Dendritic cell treated with granulocyte-macrophage colony-stimulating factor and Interleukin-4, amounts not matched to agents 40 ng/mL and 50 ng/mL, for 4 days (primary cell): Measurements from ENCODE around the gene LRBA.
"Not testable (repeated sequence)": the region's sequence is repeated elsewhere in the genome, so short reads cannot be mapped to it uniquely, and the experiment has no call there.

Source experiments
- H3K27ac Mint-ChIP-seq: one replicate; pipeline ENCODE4 v1.8.0; 2022; ENCODE audit warnings: mild to moderate bottlenecking, mixed read lengths
- H3K27me3 Mint-ChIP-seq: one replicate; pipeline ENCODE4 v1.8.0; 2022; ENCODE audit warnings: mild to moderate bottlenecking, mixed read lengths
- H3K36me3 Mint-ChIP-seq: one replicate; pipeline ENCODE4 v1.8.0; 2022; ENCODE audit warnings: low read depth, mixed read lengths
- H3K4me1 Mint-ChIP-seq: one replicate; pipeline ENCODE4 v1.8.0; 2022; ENCODE audit warnings: low read depth, mixed read lengths
- H3K4me3 Mint-ChIP-seq: one replicate; pipeline ENCODE4 v1.8.0; 2022; ENCODE audit warnings: mild to moderate bottlenecking, moderate library complexity, mixed read lengths
- H3K9me3 Mint-ChIP-seq: one replicate; pipeline ENCODE4 v1.8.0; 2022; ENCODE audit warnings: mixed read lengths
- intact Hi-C: fragments of 100-400 bp; cut with micrococcal nuclease; formaldehyde crosslinking; loops from one replicate; pipeline ENCODE4 v1.15.0; 2022

The LRBA gene

DNA sequence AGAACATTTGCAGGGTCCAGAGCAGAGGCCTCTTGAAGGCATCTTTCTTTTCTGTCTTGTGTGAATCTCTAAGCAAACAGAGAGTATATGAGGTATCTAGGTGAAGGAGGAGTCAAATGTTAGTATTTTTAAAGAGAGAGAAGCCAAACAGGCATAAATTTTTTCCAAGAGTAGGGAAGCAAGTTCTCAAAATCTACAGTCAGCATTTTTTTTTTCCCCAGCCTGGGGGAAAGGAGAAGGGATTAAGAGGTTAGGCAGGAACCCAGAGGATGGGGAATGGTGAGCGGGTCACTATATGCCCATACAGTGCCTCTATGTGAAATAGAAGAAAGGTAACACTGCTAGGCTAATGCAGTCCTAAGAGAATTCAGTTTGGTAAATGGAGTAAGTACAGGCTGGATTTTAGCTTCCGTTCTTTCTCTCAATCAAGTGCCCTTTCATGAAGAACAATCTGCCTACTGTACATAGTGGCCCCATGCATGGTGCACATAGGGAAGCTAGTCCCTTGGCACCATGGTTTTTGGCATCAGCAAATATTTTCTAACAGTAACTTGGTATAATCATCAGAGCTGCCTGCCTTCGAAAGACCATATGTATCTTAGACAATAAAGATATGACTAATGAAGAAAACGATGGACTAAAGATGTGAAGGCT lies 596.2 kb downstream of the LRBA start:
- H3K4me3 Mint-ChIP-seq: no peak overlapping the region
- H3K36me3 Mint-ChIP-seq: no peaks in the 10 kb centered on the region
- H3K4me1 Mint-ChIP-seq: no peaks in the 10 kb centered on the region
- H3K27ac Mint-ChIP-seq: no peak overlapping the region
- intact Hi-C loops: no loop called here
- H3K27me3 Mint-ChIP-seq: no peaks in the 10 kb centered on the region
- no peaks in the 10 kb centered on the region for H3K9me3 Mint-ChIP-seq

DNA sequence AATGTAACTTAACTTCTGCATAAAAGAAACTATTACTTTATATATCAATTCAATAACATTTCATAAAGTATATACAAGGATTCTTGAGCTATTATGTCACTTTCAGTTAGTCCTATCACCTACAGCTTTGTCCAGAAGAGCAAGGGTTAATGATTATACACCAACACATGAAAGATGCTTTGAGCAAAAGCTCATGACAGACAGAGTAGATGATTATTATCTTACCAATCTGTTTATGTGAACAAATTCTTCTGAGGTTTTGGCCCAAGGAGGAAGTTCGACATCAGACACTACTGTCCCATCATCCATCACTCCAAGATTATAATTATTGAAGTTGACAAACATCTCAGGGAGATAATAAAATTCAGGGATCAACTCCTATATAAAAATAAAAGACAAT lies 599.9 kb downstream of the LRBA start:
- H3K27ac Mint-ChIP-seq: no peak overlapping the region
- no peak overlapping the region for H3K4me3 Mint-ChIP-seq
- no peaks in the 10 kb centered on the region for H3K27me3 Mint-ChIP-seq
- no peaks in the 10 kb centered on the region for H3K4me1 Mint-ChIP-seq
- H3K36me3 Mint-ChIP-seq: no peaks in the 10 kb centered on the region
- intact Hi-C loops: no loop called here
- no peaks in the 10 kb centered on the region for H3K9me3 Mint-ChIP-seq

DNA sequence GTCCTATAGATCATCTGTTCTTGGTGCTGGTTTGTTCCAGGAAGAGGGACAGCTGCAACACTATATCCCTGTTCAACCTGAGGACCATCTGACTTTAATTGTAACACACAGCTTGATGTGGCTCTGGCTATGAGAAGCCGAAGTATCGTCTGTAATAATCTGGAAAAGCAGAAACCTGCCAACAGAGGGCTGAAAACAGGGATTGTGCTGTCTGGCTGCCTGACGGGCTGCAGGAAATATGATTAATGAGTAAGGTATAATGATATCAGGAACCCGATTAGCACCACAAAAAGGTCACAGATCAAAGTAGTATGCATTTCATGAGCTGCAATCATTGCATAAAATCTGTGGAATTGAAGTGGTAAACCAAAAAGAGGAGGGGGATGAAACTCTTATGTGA lies 603.6 kb downstream of the LRBA start:
- no peaks in the 10 kb centered on the region for H3K9me3 Mint-ChIP-seq
- intact Hi-C loops: no loop called here
- no peak overlapping the region for H3K4me3 Mint-ChIP-seq
- H3K36me3 Mint-ChIP-seq: no peaks in the 10 kb centered on the region
- H3K27ac Mint-ChIP-seq: no peak overlapping the region
- H3K4me1 Mint-ChIP-seq: no peaks in the 10 kb centered on the region
- H3K27me3 Mint-ChIP-seq: no peaks in the 10 kb centered on the region

DNA sequence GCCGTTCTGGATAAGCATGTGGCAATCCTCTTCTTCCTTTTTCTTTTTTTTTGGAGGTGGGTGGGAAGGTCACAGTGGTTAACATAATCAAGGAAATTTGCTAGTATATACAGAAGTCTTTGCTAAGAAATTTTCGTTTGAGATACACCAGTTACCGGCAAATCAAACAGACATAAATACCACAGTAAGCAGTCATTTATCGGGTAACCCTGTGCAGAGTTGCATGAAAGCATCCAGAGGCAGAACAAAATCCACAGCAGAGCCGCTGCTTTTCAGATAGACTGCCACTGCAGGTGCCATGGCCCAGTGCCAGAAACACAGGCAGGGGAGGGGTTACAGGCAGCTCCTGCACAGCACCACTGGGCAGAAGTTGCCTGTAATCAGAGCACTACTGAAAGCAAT lies 612.2 kb downstream of the LRBA start:
- Mint-ChIP-seq H3K4me1 (peaks cover 10% of the 10 kb centered on the region), H3K27me3 (no peaks in the 10 kb centered on the region), H3K9me3 (no peaks in the 10 kb centered on the region), H3K36me3 (no peaks in the 10 kb centered on the region), H3K27ac (no peak overlapping the region), H3K4me3 (no peak overlapping the region)
- intact Hi-C loops: no loop called here

DNA sequence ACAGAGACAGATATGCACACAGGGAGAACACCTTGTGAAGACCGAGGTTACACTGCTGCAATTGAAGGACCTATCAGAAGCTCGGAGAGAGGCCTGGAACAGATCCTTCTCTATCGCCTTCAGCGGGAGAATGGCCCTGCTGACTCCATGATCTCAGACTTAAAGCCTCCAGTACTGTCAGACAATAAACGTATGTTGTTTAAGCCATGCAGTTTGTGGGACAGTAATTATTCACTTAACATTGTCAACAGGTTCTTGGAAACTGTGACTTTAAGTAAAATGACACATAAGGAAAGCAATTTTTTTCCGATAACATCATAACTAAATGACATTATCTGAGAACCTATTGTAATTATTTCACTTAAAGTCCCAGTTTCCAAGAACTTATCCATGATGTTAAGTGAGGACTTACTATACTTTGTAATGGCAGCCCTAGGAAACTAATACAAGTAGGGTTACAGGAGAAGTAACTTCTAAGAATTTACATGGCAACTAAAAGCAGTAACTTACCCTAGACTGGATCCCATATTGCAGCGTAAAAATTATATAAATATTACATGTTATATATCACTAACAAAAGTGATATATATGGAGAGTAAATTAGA lies 613.9 kb downstream of the LRBA start:
- Mint-ChIP-seq H3K36me3 (no peaks in the 10 kb centered on the region), H3K4me3 (no peak overlapping the region), H3K27me3 (no peaks in the 10 kb centered on the region), H3K27ac (no peak overlapping the region), H3K9me3 (no peaks in the 10 kb centered on the region), H3K4me1 (peaks cover 10% of the 10 kb centered on the region)
- intact Hi-C loops: no loop called here

DNA sequence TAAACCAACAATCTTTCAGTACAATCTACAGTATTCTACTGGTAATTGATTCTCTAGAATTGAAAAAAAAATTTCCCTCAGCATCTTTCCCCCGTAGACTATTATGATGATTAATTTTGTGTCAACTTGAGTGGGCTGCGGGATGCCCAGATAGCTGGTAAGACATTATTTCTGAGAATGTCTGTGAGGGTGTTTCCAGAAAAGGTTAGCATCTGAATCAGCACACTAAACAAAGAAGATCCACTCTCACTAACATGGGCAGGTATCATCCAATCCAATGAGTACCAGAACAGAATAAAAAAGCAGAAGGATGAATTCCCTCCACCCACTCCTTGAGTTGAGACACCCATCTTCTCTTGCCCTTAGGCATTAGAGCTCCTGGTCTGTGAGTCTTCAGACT lies 619.2 kb downstream of the LRBA start:
- Mint-ChIP-seq H3K4me1 (no peaks in the 10 kb centered on the region), H3K36me3 (no peaks in the 10 kb centered on the region), H3K9me3 (peaks cover 10% of the 10 kb centered on the region), H3K4me3 (no peak overlapping the region), H3K27ac (no peak overlapping the region), H3K27me3 (no peaks in the 10 kb centered on the region)
- intact Hi-C loops: no loop called here

DNA sequence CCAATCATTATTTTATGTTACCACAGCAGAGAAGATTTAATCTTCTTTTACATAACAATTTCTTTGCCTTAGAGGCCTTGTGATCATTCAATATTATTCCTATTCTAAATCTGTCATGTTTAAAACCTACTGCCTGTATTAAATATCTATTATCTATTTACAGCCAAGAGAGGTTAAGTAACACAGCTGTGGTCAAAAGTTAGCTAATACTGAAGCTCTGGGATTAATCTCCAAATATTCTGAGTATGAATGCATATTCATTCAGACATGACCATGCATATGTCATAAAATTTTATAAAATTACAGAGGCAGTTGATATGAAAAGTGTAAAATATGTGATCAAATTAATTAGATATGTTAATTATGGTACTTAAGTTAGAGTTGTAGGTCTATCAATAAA lies 621.0 kb downstream of the LRBA start:
- H3K27ac Mint-ChIP-seq: no peak overlapping the region
- intact Hi-C loops: no loop called here

DNA sequence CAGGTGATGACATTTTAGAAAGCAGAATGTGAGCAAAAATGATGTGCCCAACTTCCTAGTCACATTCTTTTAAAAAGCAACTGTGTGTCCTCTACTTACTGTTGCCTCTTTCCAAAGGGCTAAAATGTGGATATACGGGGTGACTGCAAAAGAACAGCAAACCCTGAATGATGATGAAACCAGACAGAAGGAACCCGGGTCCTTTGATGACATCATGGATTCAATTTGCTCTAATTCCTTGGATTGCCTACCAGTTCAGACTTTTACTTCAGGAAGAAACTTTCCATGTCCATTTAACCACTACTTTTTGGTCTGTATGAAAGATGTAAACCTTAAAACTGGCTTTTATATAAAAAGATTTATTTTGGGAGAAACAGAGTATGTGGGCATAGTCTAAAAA lies 624.0 kb downstream of the LRBA start:
- no peak overlapping the region for H3K27ac Mint-ChIP-seq
- H3K27me3 Mint-ChIP-seq: no peaks in the 10 kb centered on the region
- H3K4me1 Mint-ChIP-seq: peaks cover 11% of the 10 kb centered on the region
- intact Hi-C loops: no loop called here
- peaks cover 10% of the 10 kb centered on the region for H3K9me3 Mint-ChIP-seq
- no peaks in the 10 kb centered on the region for H3K36me3 Mint-ChIP-seq
- H3K4me3 Mint-ChIP-seq: no peak overlapping the region

More for the DNA sequence above, 621.0 kb downstream of the LRBA start:
- Mint-ChIP-seq H3K4me1 (no peaks in the 10 kb centered on the region), H3K27me3 (no peaks in the 10 kb centered on the region), H3K36me3 (no peaks in the 10 kb centered on the region), H3K9me3 (peaks cover 10% of the 10 kb centered on the region), H3K4me3 (no peak overlapping the region)

DNA sequence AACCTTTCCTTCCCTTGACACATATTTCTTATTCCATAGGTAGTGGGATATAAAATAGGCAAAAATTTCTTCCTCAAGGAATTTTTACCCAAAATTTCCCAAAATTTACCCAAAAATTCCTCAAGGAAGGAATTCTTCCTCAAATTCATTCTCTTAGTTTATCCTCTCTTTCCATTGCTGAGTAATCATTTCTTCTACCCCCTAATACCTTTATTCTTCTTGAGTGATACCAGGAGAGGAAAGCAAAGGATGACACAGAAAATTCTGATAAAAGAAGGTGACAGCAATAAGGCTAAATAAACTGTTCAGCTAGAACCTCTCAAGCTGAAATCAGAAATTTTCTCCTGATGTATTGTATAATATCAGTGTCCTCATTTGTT lies 624.6 kb downstream of the LRBA start:
- H3K36me3 Mint-ChIP-seq: no peaks in the 10 kb centered on the region

DNA sequence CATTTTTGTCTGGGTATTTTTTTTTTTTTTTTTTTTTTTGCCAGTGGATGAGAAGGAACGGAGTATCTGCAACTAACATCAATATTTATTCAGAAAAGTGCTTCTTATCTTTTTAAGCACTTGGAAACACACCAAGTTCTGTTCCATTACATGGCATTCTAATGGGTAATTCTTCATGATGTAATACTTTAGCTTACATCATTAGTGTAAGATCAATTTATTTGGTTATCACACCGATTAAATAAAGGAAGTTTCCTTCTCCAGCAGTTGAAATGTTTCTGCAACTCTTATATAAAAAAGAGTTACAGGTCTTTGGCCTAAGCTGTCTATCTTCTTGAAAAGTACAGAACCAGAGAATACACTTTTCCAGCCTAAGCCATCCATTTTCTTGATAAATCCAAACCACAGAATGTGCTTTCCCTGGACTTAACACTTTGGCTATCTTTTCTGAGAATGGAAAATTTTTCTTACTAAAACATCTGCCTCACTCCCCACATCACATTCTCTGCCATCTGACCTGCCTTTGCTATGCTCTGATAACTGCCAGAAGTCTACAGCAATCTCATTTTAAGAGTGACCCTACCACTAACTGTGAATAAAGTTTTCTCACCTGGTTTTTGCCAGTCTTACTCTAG lies 625.1 kb downstream of the LRBA start:
- Mint-ChIP-seq H3K36me3 (no peaks in the 10 kb centered on the region), H3K4me3 (no peak overlapping the region), H3K4me1 (peaks cover 11% of the 10 kb centered on the region), H3K27ac (no peak overlapping the region), H3K9me3 (peaks cover 10% of the 10 kb centered on the region), H3K27me3 (no peaks in the 10 kb centered on the region)
- intact Hi-C loops: no loop called here

More for the DNA sequence above, 624.6 kb downstream of the LRBA start:
- Mint-ChIP-seq H3K27ac (no peak overlapping the region), H3K4me3 (no peak overlapping the region), H3K27me3 (no peaks in the 10 kb centered on the region), H3K4me1 (peaks cover 11% of the 10 kb centered on the region), H3K9me3 (peaks cover 10% of the 10 kb centered on the region)
- intact Hi-C loops: no loop called here

DNA sequence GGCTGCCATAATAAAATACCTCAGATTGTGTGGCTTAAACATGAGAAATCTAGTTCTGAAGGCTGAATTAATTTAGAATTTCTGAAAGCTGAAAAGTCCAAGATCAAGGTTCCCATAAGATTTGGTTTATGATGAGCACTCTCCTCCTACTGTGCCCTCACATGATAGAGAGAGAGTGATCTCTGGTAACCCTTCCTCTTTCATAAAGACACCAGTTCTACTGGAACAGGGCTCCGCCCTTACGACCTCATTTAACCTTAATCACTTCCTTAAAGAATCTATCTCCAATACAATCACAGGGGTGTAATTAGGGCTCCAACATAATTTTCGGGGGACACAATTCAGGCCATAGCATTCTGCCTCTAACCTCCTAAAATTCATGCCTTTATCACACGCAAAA lies 627.1 kb downstream of the LRBA start:
- Mint-ChIP-seq H3K4me1 (peaks cover 11% of the 10 kb centered on the region), H3K27ac (no peak overlapping the region), H3K36me3 (no peaks in the 10 kb centered on the region), H3K4me3 (no peak overlapping the region), H3K9me3 (peaks cover 9% of the 10 kb centered on the region), H3K27me3 (no peaks in the 10 kb centered on the region)
- intact Hi-C loops: no loop called here

DNA sequence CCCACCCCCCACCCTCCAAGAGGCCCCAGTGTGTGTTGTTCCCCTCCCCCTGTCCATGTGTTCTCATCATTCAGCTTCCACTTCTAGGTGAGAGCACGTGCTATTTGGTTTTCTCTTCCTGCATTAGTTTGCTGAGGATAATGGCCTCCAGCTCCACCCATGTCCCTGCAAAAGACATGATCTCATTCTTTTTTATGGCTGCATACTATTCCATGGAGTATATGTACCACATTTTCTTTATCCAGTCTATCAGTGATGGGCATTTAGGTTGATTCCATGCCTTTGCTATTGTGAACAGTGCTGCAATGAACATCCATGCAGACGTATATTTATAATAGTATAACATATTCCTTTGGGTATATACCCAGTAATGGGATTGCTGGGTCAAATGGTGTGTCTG lies 628.7 kb downstream of the LRBA start:
- H3K27me3 Mint-ChIP-seq, H3K4me3 Mint-ChIP-seq, H3K9me3 Mint-ChIP-seq, intact Hi-C loops, H3K36me3 Mint-ChIP-seq, H3K27ac Mint-ChIP-seq: not testable (repeated sequence)
- H3K4me1 Mint-ChIP-seq: peaks cover 11% of the 10 kb centered on the region

DNA sequence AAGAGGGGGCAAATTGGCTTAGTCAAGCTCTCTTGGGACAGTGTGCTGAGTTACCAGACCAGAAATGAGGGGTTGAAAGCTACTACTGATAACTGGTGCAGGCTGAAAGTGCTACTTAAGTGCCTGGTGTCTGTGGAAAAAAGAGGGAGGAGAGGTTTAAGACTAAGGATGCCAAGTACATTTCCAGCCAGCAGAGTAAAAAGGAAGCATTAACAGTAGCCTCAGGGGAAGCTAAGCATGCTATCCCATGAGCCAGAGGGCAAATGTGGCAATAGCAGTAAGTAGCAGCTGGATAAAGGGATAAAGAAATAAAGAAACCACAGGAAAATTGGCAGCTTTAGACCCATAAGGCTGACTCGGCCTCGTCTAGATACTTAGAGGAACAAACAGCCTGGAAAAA lies 629.5 kb downstream of the LRBA start:
- no peaks in the 10 kb centered on the region for H3K27me3 Mint-ChIP-seq
- H3K9me3 Mint-ChIP-seq: no peaks in the 10 kb centered on the region
- H3K4me1 Mint-ChIP-seq: peaks cover 11% of the 10 kb centered on the region
- H3K36me3 Mint-ChIP-seq: no peaks in the 10 kb centered on the region
- no peak overlapping the region for H3K4me3 Mint-ChIP-seq
- no peak overlapping the region for H3K27ac Mint-ChIP-seq
- intact Hi-C loops: no loop called here

DNA sequence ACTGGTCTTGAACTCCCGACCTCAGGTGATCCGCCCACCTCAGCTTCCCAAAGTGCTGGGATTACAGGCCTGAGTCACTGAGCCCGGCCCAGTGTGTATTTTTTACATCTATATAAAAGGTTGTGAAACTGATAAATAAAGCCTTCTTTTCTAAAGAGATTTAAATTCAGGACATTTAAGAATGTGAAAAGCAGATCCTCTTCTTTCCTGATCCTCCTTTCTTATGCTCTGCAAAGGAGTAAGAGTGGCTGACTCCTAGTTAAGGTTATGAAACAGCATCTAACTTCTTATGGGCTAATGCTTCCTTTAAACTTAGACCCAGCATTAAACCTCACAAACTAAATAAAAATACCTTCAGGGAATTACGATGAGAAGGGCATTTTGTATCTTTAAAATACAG lies 630.8 kb downstream of the LRBA start:
- intact Hi-C loops: no loop called here
- H3K27ac Mint-ChIP-seq: no peak overlapping the region
- no peaks in the 10 kb centered on the region for H3K27me3 Mint-ChIP-seq
- H3K9me3 Mint-ChIP-seq: no peaks in the 10 kb centered on the region
- no peaks in the 10 kb centered on the region for H3K36me3 Mint-ChIP-seq
- peaks cover 11% of the 10 kb centered on the region for H3K4me1 Mint-ChIP-seq
- H3K4me3 Mint-ChIP-seq: no peak overlapping the region

DNA sequence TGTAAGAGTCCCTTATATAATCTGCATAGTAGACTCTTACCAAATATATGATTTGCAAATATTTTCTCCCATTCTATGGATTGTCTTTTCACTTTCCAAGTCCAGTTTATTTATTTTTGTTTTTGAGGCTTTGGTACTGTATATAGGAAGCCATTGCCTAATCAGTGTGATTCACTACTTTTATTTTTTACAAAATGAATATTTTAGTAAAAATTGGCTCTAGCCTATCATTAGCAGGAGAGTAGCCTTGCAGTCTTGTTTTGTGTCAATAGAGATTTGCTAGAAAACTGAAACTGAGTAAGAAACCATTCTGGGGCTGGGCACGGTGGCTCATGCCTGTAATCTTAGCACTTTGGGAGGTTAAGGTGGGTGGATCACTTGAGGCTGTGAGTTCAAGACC lies 633.1 kb downstream of the LRBA start:
- Mint-ChIP-seq H3K4me1 (no peaks in the 10 kb centered on the region), H3K27me3 (no peaks in the 10 kb centered on the region), H3K9me3 (no peaks in the 10 kb centered on the region), H3K36me3 (no peaks in the 10 kb centered on the region), H3K4me3 (no peak overlapping the region), H3K27ac (no peak overlapping the region)
- intact Hi-C loops: no loop called here
